Measurements from ENCODE around the gene NDUFS8.
"Not testable (repeated sequence)": the region's sequence is repeated elsewhere in the genome, so short reads cannot be mapped to it uniquely, and the experiment has no call there.

Gene NDUFS8

GRCh38 chr11:68030318-68031143 lies at the start of gene NDUFS8:
Gene NDUFS8, plus strand, starts transcription at chr11:68030681. Its CDS starts 1,471 bp downstream, at chr11:68032152.
- peak; percentile 100 for DNase-seq

GRCh38 chr11:67981226-67981625 lies 49.3 kb upstream of the NDUFS8 start:
- not testable (repeated sequence) for DNase-seq

- not testable (repeated sequence) for DNase-seq
Observed at GRCh38 chr11:67982255-67982857, 48.1 kb upstream of the NDUFS8 start.

GRCh38 chr11:67983951-67984350 lies 46.5 kb upstream of the NDUFS8 start:
- no peak for DNase-seq

- not testable (repeated sequence) for DNase-seq
Observed at GRCh38 chr11:67985302-67985701, 45.2 kb upstream of the NDUFS8 start.

- DNase-seq: not testable (repeated sequence)
Observed at GRCh38 chr11:67990546-67991346, 39.7 kb upstream of the NDUFS8 start.

GRCh38 chr11:67991347-67992121 lies 38.9 kb upstream of the NDUFS8 start:
- not testable (repeated sequence) for DNase-seq

- DNase-seq: peak; percentile 55
Observed at GRCh38 chr11:67993821-67994220, 36.7 kb upstream of the NDUFS8 start.

- not testable (repeated sequence) for DNase-seq
Observed at GRCh38 chr11:67994387-67994786, 36.1 kb upstream of the NDUFS8 start.

GRCh38 chr11:67995129-67995528 lies 35.4 kb upstream of the NDUFS8 start:
- DNase-seq: not testable (repeated sequence)

- not testable (repeated sequence) for DNase-seq
Observed at GRCh38 chr11:67995579-67995978, 34.9 kb upstream of the NDUFS8 start.

GRCh38 chr11:67996051-67996450 lies 34.4 kb upstream of the NDUFS8 start:
- DNase-seq: no peak

GRCh38 chr11:67996622-67997474 lies 33.6 kb upstream of the NDUFS8 start:
- DNase-seq: peak; percentile 80

GRCh38 chr11:67997475-67997921 lies 33.0 kb upstream of the NDUFS8 start:
- DNase-seq: no peak

- DNase-seq: peak; percentile 54
Observed at GRCh38 chr11:67998150-67999045, 32.1 kb upstream of the NDUFS8 start.

- no peak for DNase-seq
Observed at GRCh38 chr11:67999201-67999629, 31.3 kb upstream of the NDUFS8 start.

GRCh38 chr11:67999704-68000103 lies 30.8 kb upstream of the NDUFS8 start:
- no peak for DNase-seq

- DNase-seq: no peak
Observed at GRCh38 chr11:68002575-68002937, 27.9 kb upstream of the NDUFS8 start.

- peak; percentile 57 for DNase-seq
Observed at GRCh38 chr11:68002938-68003845, 27.3 kb upstream of the NDUFS8 start.

Measured in hematopoietic multipotent progenitor cell treated with erythropoietin and hydrocortisone succinate and interleukin-3 and kit ligand, for 4 days (in vitro differentiated cells).